ENCODE results near the gene TCEA2. TPM values are rescaled to one million over a fixed set of nuclear protein-coding genes. Genes with fewer than 3 reads are reported as not detected.

Gene TCEA2
- total RNA-seq, 1 experiment from 2014 or later = 16.7 TPM

DNA sequence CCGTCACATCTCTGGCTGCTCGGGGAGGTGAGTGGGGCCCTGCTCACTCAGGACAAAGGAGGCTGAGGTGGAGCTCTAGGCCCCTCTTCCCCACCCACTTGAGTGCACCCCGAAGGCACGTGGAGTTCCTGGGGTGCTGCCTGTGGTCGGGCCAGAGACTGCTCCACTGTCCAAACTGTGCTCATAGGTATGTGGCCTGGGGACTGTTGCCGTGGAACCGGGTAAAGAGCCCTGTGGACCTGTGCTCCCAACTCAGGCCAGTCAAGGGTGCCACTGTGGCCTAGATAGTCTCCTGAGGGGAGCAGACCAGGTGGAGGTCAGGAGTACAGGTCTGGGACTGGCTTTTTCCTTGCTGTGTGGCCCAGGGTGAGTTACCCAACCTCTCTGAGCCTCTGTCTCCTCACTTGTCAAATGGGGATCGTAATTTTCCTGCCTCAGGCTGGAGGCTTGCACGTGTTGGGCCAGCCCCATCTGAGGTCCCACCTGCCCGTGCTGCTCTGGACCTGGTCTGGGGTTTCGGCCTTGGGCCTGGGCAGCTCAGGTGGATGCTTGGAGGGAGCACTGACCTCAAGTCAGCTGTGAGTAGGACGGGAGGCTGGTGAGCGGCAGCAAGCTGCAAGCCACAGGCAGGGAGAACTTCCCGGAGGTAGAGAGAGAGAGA is 56.8 kb downstream of the TCEA2 start:
- no peak for DNase-seq (ENCODE audit: low read depth)

DNA sequence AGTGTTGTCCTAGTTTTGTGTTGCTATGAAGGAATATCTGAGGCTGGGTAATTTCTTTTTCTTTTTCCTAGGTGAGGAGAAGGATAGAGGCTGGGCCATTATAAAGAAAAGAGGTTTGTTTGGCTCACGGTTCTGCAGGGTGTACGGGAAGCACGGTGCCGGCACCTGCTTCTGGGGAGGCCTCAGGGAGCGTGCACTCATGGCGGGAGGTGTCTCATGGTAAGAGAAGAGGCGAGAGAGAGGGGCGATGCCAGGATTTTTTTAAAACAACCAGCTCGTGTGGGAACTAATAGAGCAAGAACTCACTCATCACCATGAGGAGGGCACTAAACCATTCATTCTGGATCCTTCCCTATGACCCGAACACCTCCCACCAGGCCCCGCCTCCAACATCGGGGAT is 58.6 kb downstream of the TCEA2 start:
- no peak for DNase-seq (ENCODE audit: low read depth)

Small RNA genes within 50 kb of the gene (small RNA-seq; reads per million reads assigned to genes)
- gene AL355803.1 (not detected), gene MIR6813 (not detected)

Other genes with a start within 250 kb of the TCEA2 start
- gene ZBTB46, start 231.9 kb upstream of the TCEA2 start, total RNA-seq (2014; rRNA removed; shearing (Covaris generic)) = 0.19 and 0.20 TPM in 2 replicates
- not detected in 2 replicates for gene ABHD16B, start 201.7 kb upstream of the TCEA2 start, total RNA-seq (2014; rRNA removed; shearing (Covaris generic))
- gene TPD52L2, start 197.9 kb upstream of the TCEA2 start, total RNA-seq (2014; rRNA removed; shearing (Covaris generic)) = 119 and 120 TPM in 2 replicates
- 51.4 and 60.0 TPM in 2 replicates for gene DNAJC5, start 168.1 kb upstream of the TCEA2 start, total RNA-seq (2014; rRNA removed; shearing (Covaris generic))
- 17.1 and 26.0 TPM in 2 replicates for gene UCKL1, start 106.8 kb upstream of the TCEA2 start, total RNA-seq (2014; rRNA removed; shearing (Covaris generic))
- gene ZNF512B, start 93.3 kb upstream of the TCEA2 start, total RNA-seq (2014; rRNA removed; shearing (Covaris generic)) = 16.4 and 18.7 TPM in 2 replicates
- 3.6 and 7.6 TPM in 2 replicates for gene SAMD10, start 83.6 kb upstream of the TCEA2 start, total RNA-seq (2014; rRNA removed; shearing (Covaris generic))
- 60.8 and 66.3 TPM in 2 replicates for gene PRPF6, start 82.1 kb upstream of the TCEA2 start, total RNA-seq (2014; rRNA removed; shearing (Covaris generic))
- gene C20orf204, start 27.0 kb upstream of the TCEA2 start, total RNA-seq (2014; rRNA removed; shearing (Covaris generic)) = 0.42 and 0.50 TPM in 2 replicates
- gene SOX18, start 13.6 kb upstream of the TCEA2 start, total RNA-seq (2014; rRNA removed; shearing (Covaris generic)) = 0.11 and 0.57 TPM in 2 replicates
- 37.1 and 37.3 TPM in 2 replicates for gene RGS19, start 16.3 kb downstream of the TCEA2 start, total RNA-seq (2014; rRNA removed; shearing (Covaris generic))
- 0.33 and 0.43 TPM in 2 replicates for gene OPRL1, start 16.9 kb downstream of the TCEA2 start, total RNA-seq (2014; rRNA removed; shearing (Covaris generic))
- 0.84 and 1.0 TPM in 2 replicates for gene LKAAEAR1, start 21.2 kb downstream of the TCEA2 start, total RNA-seq (2014; rRNA removed; shearing (Covaris generic))
- gene NPBWR2, start 44.4 kb downstream of the TCEA2 start, total RNA-seq (2014; rRNA removed; shearing (Covaris generic)) = not detected in 2 replicates
- not detected in 2 replicates for gene MYT1, start 101.3 kb downstream of the TCEA2 start, total RNA-seq (2014; rRNA removed; shearing (Covaris generic))
- 11.7 and 19.5 TPM in 2 replicates for gene PCMTD2, start 192.6 kb downstream of the TCEA2 start, total RNA-seq (2014; rRNA removed; shearing (Covaris generic))

Data from HT1080 (cell line).